Measurements from ENCODE around the gene SART3.

SART3 gene

DNA sequence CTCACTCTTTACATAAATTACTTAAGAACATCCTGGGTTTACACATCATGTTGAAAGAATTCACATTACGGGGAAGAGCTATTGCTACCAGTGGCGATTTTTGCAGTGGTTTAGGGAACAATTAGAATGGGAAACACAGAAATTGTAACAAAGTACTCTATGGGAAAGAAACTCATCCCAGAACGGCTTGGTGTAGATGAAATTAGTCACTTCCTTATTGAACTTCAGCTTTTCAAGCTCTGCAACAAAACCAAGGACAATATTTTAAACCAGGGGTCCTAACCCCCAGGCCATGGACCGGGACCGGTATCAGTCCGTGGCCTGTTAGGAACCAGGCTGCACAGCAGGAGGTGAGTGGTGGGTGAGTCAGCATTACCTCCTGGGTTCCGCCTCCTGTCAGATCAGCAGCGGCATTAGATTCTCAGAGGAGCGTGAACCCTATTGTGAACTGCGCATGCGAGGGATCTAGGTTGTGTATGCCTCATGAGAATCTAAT lies 78.2 kb downstream of the SART3 start:
- Histone ChIP-seq H3K27me3 (replicated peaks; ENCODE audit: control insufficient read depth, insufficient read depth, low read length) (no peaks in the 10 kb centered on the region), H3K4me3 (replicated peaks; ENCODE audit: low read depth, low read length) (no peak overlapping the region), H3K36me3 (ENCODE audit: control insufficient read depth, insufficient read depth, low read length) (no peaks in the 10 kb centered on the region)
- TF ChIP-seq, protein P1, sequence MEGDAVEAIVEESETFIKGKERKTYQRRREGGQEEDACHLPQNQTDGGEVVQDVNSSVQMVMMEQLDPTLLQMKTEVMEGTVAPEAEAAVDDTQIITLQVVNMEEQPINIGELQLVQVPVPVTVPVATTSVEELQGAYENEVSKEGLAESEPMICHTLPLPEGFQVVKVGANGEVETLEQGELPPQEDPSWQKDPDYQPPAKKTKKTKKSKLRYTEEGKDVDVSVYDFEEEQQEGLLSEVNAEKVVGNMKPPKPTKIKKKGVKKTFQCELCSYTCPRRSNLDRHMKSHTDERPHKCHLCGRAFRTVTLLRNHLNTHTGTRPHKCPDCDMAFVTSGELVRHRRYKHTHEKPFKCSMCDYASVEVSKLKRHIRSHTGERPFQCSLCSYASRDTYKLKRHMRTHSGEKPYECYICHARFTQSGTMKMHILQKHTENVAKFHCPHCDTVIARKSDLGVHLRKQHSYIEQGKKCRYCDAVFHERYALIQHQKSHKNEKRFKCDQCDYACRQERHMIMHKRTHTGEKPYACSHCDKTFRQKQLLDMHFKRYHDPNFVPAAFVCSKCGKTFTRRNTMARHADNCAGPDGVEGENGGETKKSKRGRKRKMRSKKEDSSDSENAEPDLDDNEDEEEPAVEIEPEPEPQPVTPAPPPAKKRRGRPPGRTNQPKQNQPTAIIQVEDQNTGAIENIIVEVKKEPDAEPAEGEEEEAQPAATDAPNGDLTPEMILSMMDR (IDR thresholded peaks at IDR 0.05; ENCODE audit: insufficient read depth, low read length, poor library complexity, severe bottlenecking) = no peak
- DNase-seq (ENCODE audit: extremely low read depth, insufficient read length) = no peak

- no peak overlapping the region for H3K4me3 ChIP-seq (replicated peaks; ENCODE audit: low read depth, low read length)
- no peaks in the 10 kb centered on the region for H3K27me3 ChIP-seq (replicated peaks; ENCODE audit: control insufficient read depth, insufficient read depth, low read length)
- TF ChIP-seq, protein P1 (IDR thresholded peaks at IDR 0.05; ENCODE audit: insufficient read depth, low read length, poor library complexity, severe bottlenecking) = no peak
- no peak for DNase-seq (ENCODE audit: extremely low read depth, insufficient read length)
- H3K36me3 ChIP-seq (ENCODE audit: control insufficient read depth, insufficient read depth, low read length) = no peaks in the 10 kb centered on the region
Observed at GRCh38 chr12:108479364-108480070, 81.5 kb downstream of the SART3 start.

- H3K4me3 ChIP-seq (replicated peaks; ENCODE audit: low read depth, low read length) = no peak overlapping the region
- H3K36me3 ChIP-seq (ENCODE audit: control insufficient read depth, insufficient read depth, low read length) = no peaks in the 10 kb centered on the region
- TF ChIP-seq, protein P1 (IDR thresholded peaks at IDR 0.05; ENCODE audit: insufficient read depth, low read length, poor library complexity, severe bottlenecking) = no peak
- DNase-seq (ENCODE audit: extremely low read depth, insufficient read length) = no peak
- H3K27me3 ChIP-seq (replicated peaks; ENCODE audit: control insufficient read depth, insufficient read depth, low read length) = no peaks in the 10 kb centered on the region
Observed at GRCh38 chr12:108478611-108479206, 82.3 kb downstream of the SART3 start.

- TF ChIP-seq, protein P1 (IDR thresholded peaks at IDR 0.05; ENCODE audit: insufficient read depth, low read length, poor library complexity, severe bottlenecking) = no peak
- Histone ChIP-seq H3K4me3 (replicated peaks; ENCODE audit: low read depth, low read length) (no peak overlapping the region), H3K36me3 (ENCODE audit: control insufficient read depth, insufficient read depth, low read length) (no peaks in the 10 kb centered on the region), H3K27me3 (replicated peaks; ENCODE audit: control insufficient read depth, insufficient read depth, low read length) (no peaks in the 10 kb centered on the region)
- DNase-seq (ENCODE audit: extremely low read depth, insufficient read length) = no peak
Observed at GRCh38 chr12:108477881-108478259, 83.1 kb downstream of the SART3 start.

DNA sequence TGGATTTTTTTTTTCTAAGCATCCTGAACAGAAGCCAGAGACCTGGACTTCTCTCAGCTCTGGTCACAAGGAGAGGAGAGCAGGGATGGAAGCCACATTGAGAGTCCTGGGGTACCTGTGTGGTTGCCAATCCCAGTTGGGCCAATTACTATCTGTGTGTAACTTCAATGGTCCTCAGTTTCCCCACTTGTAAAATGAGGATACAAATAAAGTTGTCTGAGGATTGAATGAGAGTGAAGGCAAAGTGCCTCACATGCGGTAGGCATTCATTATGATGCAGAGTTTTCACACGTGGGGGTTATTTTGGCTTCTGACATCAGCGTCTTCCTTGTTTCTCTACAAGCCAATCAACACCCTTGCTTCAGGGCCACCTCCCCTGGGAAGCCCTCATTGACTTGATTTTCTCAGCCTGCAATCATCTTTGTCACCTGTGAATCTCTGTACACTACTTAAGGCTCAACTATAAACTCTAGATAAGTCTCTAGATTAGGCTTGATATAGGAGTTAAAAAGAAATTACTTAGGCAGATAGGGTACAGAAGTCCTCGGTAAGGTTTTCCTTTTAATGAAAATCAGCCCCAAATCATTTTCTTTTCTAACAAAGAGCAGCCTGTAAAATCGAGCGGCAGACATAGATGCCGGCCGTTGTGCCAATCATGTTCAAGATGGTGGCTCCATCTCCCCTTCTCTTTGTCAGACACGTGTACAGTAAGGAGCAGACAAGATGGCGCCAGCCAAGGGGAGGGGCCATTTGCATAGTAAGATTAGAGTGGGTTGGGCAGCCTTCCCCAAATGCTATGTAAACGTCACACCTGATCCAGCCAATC lies 83.7 kb downstream of the SART3 start:
- TF ChIP-seq, protein P1 (IDR thresholded peaks at IDR 0.05; ENCODE audit: insufficient read depth, low read length, poor library complexity, severe bottlenecking) = no peak
- Histone ChIP-seq H3K27me3 (replicated peaks; ENCODE audit: control insufficient read depth, insufficient read depth, low read length) (no peaks in the 10 kb centered on the region), H3K36me3 (ENCODE audit: control insufficient read depth, insufficient read depth, low read length) (no peaks in the 10 kb centered on the region), H3K4me3 (replicated peaks; ENCODE audit: low read depth, low read length) (no peak overlapping the region)
- DNase-seq (ENCODE audit: extremely low read depth, insufficient read length) = no peak
